ENCODE measurements around the gene TP53AIP1.

TP53AIP1 gene

GRCh38 chr11:128904303-128904655, 38.4 kb downstream of the TP53AIP1 start:
- Mint-ChIP-seq H3K4me1 (peaks cover 32% of the 10 kb centered on the region), H3K27me3 (ENCODE audit: low read depth) (peaks cover 84% of the 10 kb centered on the region), H3K9me3 (no peaks in the 10 kb centered on the region), H3K4me3 (peak overlapping the region; percentile 42 to 71 (median 71)), H3K27ac (no peak overlapping the region), H3K36me3 (ENCODE audit: low read depth) (no peaks in the 10 kb centered on the region)
- TF ChIP-seq CTCF (IDR thresholded peaks at IDR 0.05; ENCODE audit: unreplicated experiment in 3 of 3): no peak

GRCh38 chr11:128903248-128904061, 39.2 kb downstream of the TP53AIP1 start:
- H3K27me3 Mint-ChIP-seq (ENCODE audit: low read depth): peaks cover 85% of the 10 kb centered on the region
- no peak for TF ChIP-seq CTCF (IDR thresholded peaks at IDR 0.05; ENCODE audit: unreplicated experiment in 3 of 3)

GRCh38 chr11:128902515-128903066, 40.1 kb downstream of the TP53AIP1 start:
- no peak for TF ChIP-seq CTCF (IDR thresholded peaks at IDR 0.05; ENCODE audit: unreplicated experiment in 3 of 3)
- H3K4me3 Mint-ChIP-seq: peak overlapping the region in 1 of 3 experiments; percentile 20
- no peaks in the 10 kb centered on the region for H3K9me3 Mint-ChIP-seq
- peaks cover 32% of the 10 kb centered on the region for H3K4me1 Mint-ChIP-seq
- H3K27ac Mint-ChIP-seq: no peak overlapping the region
- no peaks in the 10 kb centered on the region for H3K36me3 Mint-ChIP-seq (ENCODE audit: low read depth)
- peaks cover 88% of the 10 kb centered on the region for H3K27me3 Mint-ChIP-seq (ENCODE audit: low read depth)

More at GRCh38 chr11:128903248-128904061, 39.2 kb downstream of the TP53AIP1 start:
- peaks cover 32% of the 10 kb centered on the region for H3K4me1 Mint-ChIP-seq
- H3K9me3 Mint-ChIP-seq: no peaks in the 10 kb centered on the region
- peak overlapping the region; percentile 42 to 71 (median 71) for H3K4me3 Mint-ChIP-seq
- H3K27ac Mint-ChIP-seq: no peak overlapping the region
- no peaks in the 10 kb centered on the region for H3K36me3 Mint-ChIP-seq (ENCODE audit: low read depth)

GRCh38 chr11:128901653-128902514, 40.8 kb downstream of the TP53AIP1 start:
- Mint-ChIP-seq H3K4me1 (peaks cover 32% of the 10 kb centered on the region), H3K36me3 (ENCODE audit: low read depth) (no peaks in the 10 kb centered on the region), H3K9me3 (no peaks in the 10 kb centered on the region), H3K27ac (no peak overlapping the region), H3K4me3 (peak overlapping the region in 2 of 3 experiments; percentile 47 to 51), H3K27me3 (ENCODE audit: low read depth) (peaks cover 81% of the 10 kb centered on the region)
- TF ChIP-seq CTCF (IDR thresholded peaks at IDR 0.05; ENCODE audit: unreplicated experiment in 3 of 3): no peak

GRCh38 chr11:128900468-128900867, 42.2 kb downstream of the TP53AIP1 start:
- Mint-ChIP-seq H3K9me3 (no peaks in the 10 kb centered on the region), H3K27ac (no peak overlapping the region), H3K4me3 (no peak overlapping the region), H3K36me3 (ENCODE audit: low read depth) (no peaks in the 10 kb centered on the region), H3K4me1 (peaks cover 24% of the 10 kb centered on the region), H3K27me3 (ENCODE audit: low read depth) (peaks cover 76% of the 10 kb centered on the region)
- TF ChIP-seq CTCF (IDR thresholded peaks at IDR 0.05; ENCODE audit: unreplicated experiment in 3 of 3): no peak
